ENCODE measurements around the gene FNBP1L.

- TF ChIP-seq CTCF (IDR thresholded peaks at IDR 0.05) (no peak), EZH2 (IDR thresholded peaks at IDR 0.05; ENCODE audit: borderline replicate concordance, insufficient read depth, low read depth, low read length, poor library complexity, severe bottlenecking) (no peak)
These were observed 77.5 kb downstream of the FNBP1L start for GRCh38 chr1:93525431-93525830.
